ENCODE measurements around the gene ZBED1. TPM values are rescaled to one million over a fixed set of nuclear protein-coding genes. Genes with fewer than 3 reads are reported as not detected.

ZBED1 gene
- total and polyA plus RNA-seq, 2 donors (not counting 3 experiments of a cell fraction or from before 2014, with no cell fraction given) = 24.6 to 46.5 TPM

- dilution Hi-C loops (cut with MboI; ENCODE audit: extremely low pct_ligation_motif_present, low sequenced_read_pairs) (no loop called here), intact Hi-C loops (cut with micrococcal nuclease) (no loop called here)
- no peak for FAIRE-seq
These were observed 12.0 kb downstream of the ZBED1 start for GRCh38 chrX:2488621-2489285.

More at GRCh38 chrX:2488621-2489285, 12.0 kb downstream of the ZBED1 start:
- DNase-seq (ENCODE audit: low read depth, low spot score) = no peak
- Histone ChIP-seq H3K4me3 (replicated peaks in 1 of 3; ENCODE audit: insufficient read depth in 1 of 3, low read depth in 1 of 3, low read length in 3 of 3) (no peak overlapping the region), H3K27me3 (ENCODE audit: control insufficient read depth in 2 of 2, insufficient read depth in 2 of 2, low read length in 2 of 2) (no peaks in the 10 kb centered on the region), H3K9ac (replicated peaks; ENCODE audit: extremely low read depth, insufficient read depth, low read length) (no peak overlapping the region), H3K9me1 (replicated peaks; ENCODE audit: control insufficient read depth, extremely low read depth, insufficient read depth, low read length) (no peaks in the 10 kb centered on the region), H2AFZ (ENCODE audit: low read depth, low read length) (no peak overlapping the region), H4K20me1 (replicated peaks; ENCODE audit: control insufficient read depth, extremely low read depth, insufficient read depth, low read length) (peaks cover 2% of the 10 kb centered on the region), H3K4me2 (ENCODE audit: insufficient read depth, low read length) (no peak overlapping the region), H3K9me3 (replicated peaks; ENCODE audit: control insufficient read depth, insufficient read depth, low read length) (no peaks in the 10 kb centered on the region), H3K79me2 (ENCODE audit: control insufficient read depth, insufficient read depth, low read length) (peaks cover 31% of the 10 kb centered on the region), H3K36me3 (ENCODE audit: control insufficient read depth in 2 of 2, extremely low read depth in 1 of 2, insufficient read depth in 2 of 2, low read length in 2 of 2) (peaks cover 17 to 32% of the 10 kb centered on the region in 2 experiments), H3K27ac (ENCODE audit: insufficient read depth, low read depth, low read length) (no peak overlapping the region), H3K4me1 (ENCODE audit: control insufficient read depth, extremely low read depth, insufficient read depth, low read length) (no peaks in the 10 kb centered on the region)
- ChIA-PET CTCF (no interaction called here), POLR2A (no interaction called here)
- TF ChIP-seq MAX (IDR thresholded peaks at IDR 0.05; ENCODE audit: insufficient read depth, insufficient read length) = no peak
- TF ChIP-seq CTCF (IDR thresholded peaks at IDR 0.05; ENCODE audit: extremely low read depth in 1 of 2, insufficient read depth in 1 of 2, low read depth in 1 of 2, low read length in 2 of 2) = no peak
- no peak for TF ChIP-seq MYC (IDR thresholded peaks at IDR 0.05; ENCODE audit: low read depth, low read length)
- no peak for TF ChIP-seq FOS (IDR thresholded peaks at IDR 0.05; ENCODE audit: borderline replicate concordance, insufficient read depth, low read length)
- no peak for TF ChIP-seq POLR2A (IDR thresholded peaks at IDR 0.05; ENCODE audit: low read depth, low read length)
- TF ChIP-seq POLR2AphosphoS5 (IDR thresholded peaks at IDR 0.05; ENCODE audit: insufficient read depth, low read depth, low read length) = no peak
- no peak for TF ChIP-seq JUN (IDR thresholded peaks at IDR 0.05; ENCODE audit: borderline replicate concordance, insufficient read depth, insufficient read length, low read depth)
- no peak for TF ChIP-seq GATA2 (IDR thresholded peaks at IDR 0.05; ENCODE audit: insufficient read depth, insufficient read length, low read depth, low read length)
- no peak for TF ChIP-seq EZH2 (IDR thresholded peaks at IDR 0.05; ENCODE audit: borderline replicate concordance, low read depth, low read length, severe bottlenecking)
- no TSS peak for BruUV-seq (replicated peaks)

Data from endothelial cell of umbilical vein (primary cell).